NCI-H748 treated with DMSO at 0.1 percent for 48 hours (cell line): Measurements from ENCODE around the gene TUBGCP2.

ENCODE experiments used
- DNase-seq: peaks from one replicate; lab custom pipeline; 2025; lab: John Stamatoyannopoulos, UW

The TUBGCP2 gene

DNA sequence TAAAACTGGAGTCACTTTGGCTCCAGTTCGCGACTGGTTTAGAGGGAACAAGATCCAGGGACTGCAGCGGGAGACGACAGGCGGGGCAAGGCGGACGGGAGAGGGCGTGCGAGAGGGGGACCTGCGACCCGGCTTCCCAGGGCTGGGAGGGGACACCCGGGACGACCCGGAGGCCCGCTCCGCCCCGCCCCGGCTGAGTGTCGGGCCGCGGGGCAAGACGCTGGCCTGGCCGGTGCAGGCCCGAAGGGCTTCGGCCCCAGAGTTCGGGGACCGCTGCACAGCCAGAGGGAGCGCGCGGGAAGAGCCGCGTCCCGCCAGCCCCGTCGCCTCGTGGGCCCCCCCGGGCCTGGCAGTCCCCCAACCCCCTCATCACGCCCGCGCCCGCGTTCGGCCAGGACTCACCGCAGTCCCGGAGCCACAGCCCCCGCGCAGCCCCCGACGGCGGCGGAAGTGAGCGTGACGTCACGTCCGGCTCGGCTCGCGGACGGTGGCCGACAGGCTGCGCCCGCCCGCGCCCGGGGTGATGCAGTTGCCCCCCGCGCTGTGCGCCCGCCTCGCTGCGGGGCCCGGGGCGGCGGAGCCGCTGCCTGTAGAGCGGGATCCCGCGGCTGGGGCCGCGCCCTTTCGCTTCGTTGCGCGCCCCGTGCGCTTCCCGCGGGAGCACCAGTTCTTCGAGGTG lies at the start of gene TUBGCP2, which contains the start of gene ZNF511:
Gene TUBGCP2, minus strand, starts transcription at position 452 of the 679 bp plus-strand sequence. CDS start 5,931 bp downstream, outside the sequence.
Gene ZNF511, plus strand, starts transcription at position 494 of the 679 bp plus-strand sequence. Its CDS starts 30 bp downstream, at position 524.
- peak; percentile 32 for DNase-seq

GRCh38 chr10:133357285-133358161 lies 48.9 kb upstream of the TUBGCP2 start, which contains the start of gene FUOM:
Gene FUOM (minus strand): TSS chr10:133358019. CDS start chr10:133358007, 12 bp downstream.
- no peak for DNase-seq

GRCh38 chr10:133356549-133357284 lies 48.0 kb upstream of the TUBGCP2 start:
- DNase-seq, result no peak

GRCh38 chr10:133355991-133356390 lies 47.3 kb upstream of the TUBGCP2 start:
- no peak for DNase-seq

- DNase-seq, result no peak
Observed at GRCh38 chr10:133355266-133355665, 46.6 kb upstream of the TUBGCP2 start.

DNA sequence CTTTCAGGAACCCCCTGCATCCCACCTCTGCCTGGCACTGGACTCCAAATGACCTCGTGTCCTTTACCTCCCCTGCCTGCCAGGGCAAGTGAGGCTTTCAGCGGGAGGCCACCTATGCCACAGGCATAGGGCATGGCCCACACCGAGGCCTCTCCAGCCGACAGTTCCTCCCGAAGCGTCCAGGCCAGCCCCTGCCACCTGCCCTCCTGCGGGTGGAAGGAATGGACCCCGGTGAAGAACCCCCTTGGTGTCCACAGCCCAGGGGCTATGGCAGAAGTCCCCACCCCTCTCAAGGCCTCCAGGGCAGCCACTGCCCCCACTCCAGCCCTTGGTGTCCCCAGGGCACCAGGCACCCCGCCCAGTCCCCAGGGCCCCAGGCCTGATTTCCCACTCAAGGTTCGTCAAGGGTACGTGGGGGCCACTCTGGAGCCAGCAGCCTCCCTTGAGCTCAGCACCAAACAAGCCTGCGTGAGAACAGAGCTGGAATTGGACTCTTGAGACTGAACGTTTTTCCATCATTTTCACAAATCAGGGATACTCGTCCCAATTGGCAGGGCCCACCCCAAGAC lies 46.1 kb upstream of the TUBGCP2 start:
- DNase-seq, result no peak

GRCh38 chr10:133353988-133354605 lies 45.4 kb upstream of the TUBGCP2 start:
- no peak for DNase-seq

DNA sequence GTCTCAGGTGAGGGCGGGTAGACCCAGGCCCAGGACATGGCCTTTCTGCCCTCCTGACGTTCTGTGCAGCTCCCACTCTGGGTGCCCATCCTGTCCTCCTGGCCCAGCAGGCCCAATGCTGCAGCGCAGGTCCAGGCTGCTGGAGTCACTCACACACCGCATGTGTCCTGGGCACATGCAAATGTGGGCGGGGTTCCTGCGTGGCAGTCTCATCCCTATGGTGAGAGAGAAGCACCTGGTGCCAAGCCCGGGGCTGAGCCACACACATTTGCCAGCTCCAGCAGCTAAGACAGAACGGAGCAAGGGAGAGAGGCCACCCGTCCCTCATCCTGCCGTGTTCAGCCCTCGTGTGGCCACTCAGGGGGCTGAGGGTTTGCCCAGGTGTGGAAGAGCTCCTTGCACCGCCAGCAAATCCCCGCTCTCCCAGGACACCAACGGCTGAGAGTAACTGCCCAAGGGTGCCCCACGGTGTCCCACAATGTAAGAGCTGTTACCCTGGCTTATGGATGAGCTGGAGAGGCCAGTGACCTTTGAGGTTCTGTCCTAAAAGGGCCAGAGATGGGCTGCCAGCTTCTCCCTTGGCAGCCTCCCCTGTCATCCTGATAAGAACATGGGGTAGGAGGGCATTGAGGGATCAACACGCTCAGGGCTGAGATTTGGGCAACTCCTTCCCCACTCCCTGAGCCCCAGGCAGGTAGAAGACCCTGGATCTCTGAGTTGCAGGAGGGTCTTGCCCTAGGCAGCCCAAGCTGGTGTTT lies 44.7 kb upstream of the TUBGCP2 start:
- no peak for DNase-seq

DNA sequence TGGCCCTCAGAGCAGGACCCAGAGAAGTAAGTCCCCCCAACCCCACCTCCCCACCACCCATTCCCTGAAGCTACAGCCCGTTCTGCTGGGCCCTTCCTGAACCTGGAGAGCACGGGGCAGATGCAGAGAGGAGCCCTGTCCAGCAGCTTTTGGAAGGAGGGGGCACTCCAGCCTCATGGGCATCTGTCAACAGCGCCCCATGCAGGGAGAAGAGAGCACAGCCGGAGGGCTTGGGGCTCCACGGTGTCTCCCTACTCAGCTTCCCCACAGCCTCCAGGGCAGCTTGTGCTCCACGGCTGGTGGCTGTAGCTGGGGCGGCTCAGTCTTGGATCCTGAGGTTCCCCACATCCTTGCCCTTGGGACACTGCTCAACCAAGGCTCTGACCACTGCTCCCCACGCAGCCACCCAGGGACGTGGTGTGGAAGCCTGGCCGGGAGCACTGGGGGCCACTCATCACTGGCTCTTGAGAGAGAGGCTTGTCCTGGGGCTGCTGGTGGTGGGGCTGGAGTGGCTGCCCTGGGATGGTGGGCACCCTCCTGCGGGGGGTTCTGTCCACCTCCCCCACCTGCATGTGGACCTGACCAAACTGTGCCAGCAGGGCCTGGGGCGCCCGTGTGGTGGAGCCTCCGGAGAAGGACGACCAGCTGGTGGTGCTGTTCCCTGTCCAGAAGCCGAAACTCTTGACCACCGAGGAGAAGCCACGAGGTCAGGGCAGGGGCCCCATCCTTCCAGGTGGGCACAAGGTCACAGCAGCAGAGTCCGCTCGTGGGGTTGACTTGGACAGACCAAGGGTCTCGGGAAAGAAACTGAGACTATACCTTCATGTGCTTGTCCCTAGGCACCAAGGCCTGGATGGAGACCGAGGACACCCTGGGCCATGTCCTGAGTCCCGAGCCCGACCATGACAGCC lies 43.0 kb upstream of the TUBGCP2 start:
- DNase-seq, result no peak

DNA sequence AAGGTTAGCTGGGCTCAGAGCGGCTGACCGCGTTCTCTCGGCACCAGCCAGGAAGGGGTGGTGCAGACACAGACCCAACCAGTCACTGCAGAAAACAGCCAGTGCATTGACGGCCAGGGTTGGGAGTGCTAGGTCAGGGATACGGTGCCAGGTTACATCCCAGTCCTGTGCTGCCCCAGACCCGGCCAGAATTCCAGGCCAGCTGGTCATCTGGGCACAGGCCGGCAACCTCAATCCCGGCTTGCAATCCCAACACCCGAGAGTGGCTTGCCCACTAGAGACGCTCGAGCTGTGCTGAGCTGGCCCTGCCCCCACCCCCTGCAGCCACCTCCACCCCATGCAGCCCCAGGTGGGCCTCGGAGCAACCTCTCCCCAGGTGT lies 42.3 kb upstream of the TUBGCP2 start:
- no peak for DNase-seq

- DNase-seq, result no peak
Observed at GRCh38 chr10:133350283-133350949, 41.7 kb upstream of the TUBGCP2 start.

- DNase-seq, result no peak
Observed at GRCh38 chr10:133349577-133350011, 40.9 kb upstream of the TUBGCP2 start.

- no peak for DNase-seq
Observed at GRCh38 chr10:133349160-133349568, 40.5 kb upstream of the TUBGCP2 start.

GRCh38 chr10:133347710-133348517 lies 39.2 kb upstream of the TUBGCP2 start:
- DNase-seq, result no peak

- DNase-seq, result no peak
Observed at GRCh38 chr10:133346413-133346812, 37.7 kb upstream of the TUBGCP2 start.

DNA sequence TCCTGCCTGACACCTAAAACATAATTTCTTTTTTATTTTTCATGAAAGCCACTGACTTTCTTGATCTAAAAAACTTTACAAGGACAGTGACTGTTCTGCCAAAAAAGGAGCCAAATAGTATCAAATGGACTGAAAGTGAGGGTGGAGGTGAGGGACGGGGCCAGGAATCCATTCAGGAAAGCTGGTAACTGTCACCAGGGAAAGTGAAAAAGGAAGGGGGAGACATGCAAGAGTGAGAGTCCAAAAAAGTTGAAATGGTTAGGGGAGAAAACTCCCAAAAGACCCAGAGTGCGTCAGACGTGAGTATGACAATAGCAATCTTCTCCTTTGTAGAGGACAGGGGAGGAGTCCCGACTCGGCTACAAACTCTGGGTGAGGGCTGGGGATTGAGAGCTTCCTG lies 35.6 kb upstream of the TUBGCP2 start:
- DNase-seq, result no peak

- no peak for DNase-seq
Observed at GRCh38 chr10:133343558-133343957, 34.9 kb upstream of the TUBGCP2 start.

- DNase-seq, result no peak
Observed at GRCh38 chr10:133342942-133343341, 34.3 kb upstream of the TUBGCP2 start.
